Measurements from ENCODE around the gene DLAT. TPM values are rescaled to one million over a fixed set of nuclear protein-coding genes. Genes with fewer than 3 reads are reported as not detected.

The DLAT gene
- total RNA-seq, 1 donor from 2014 or later, result 34.2 TPM

DNA sequence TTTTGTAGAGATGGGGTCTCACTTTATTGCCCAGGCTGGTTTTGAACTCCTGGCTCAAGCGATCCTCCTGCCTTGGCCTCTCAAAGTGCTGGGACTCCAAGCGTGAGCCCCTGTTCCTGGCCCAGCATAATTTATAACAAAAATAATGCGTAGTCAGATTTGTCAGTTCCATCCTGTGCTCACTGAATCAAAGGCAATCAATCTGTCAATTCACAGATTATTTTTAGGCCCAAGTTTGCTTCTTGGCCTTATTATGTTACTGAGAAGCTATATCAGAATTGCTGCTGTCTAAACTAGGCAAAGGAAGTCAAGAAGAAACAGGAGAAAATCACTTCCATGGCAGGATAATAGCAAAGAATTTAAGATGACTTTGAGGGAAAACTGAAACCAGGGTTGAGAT, 8.7 kb downstream of the DLAT start:
- Histone ChIP-seq H3K4me3 (ENCODE audit: insufficient read depth, low read depth, low read length) (no peak overlapping the region), H3K27ac (ENCODE audit: low read depth, low read length) (no peak overlapping the region), H3K9ac (ENCODE audit: low read length) (no peak overlapping the region), H4K20me1 (ENCODE audit: insufficient read depth, low read length) (no peaks in the 10 kb centered on the region), H3K4me2 (ENCODE audit: low read length) (no peak overlapping the region), H3K9me3 (ENCODE audit: insufficient read depth, low read depth, low read length) (no peaks in the 10 kb centered on the region), H3K27me3 (ENCODE audit: insufficient read depth, low read length) (no peaks in the 10 kb centered on the region), H3K36me3 (ENCODE audit: insufficient read depth, low read length) (peaks cover 22% of the 10 kb centered on the region), H2AFZ (ENCODE audit: low read depth, low read length) (no peak overlapping the region), H3K79me2 (ENCODE audit: insufficient read depth, low read length) (no peaks in the 10 kb centered on the region), H3K4me1 (ENCODE audit: insufficient read depth, low read length) (no peaks in the 10 kb centered on the region)
- FAIRE-seq, result no peak
- DNase-seq (ENCODE audit: low read depth), result no peak
- H3K4me3 Mint-ChIP-seq (ENCODE audit: unreplicated experiment), result no peak overlapping the region
- no peak overlapping the region for H3K27ac Mint-ChIP-seq (ENCODE audit: unreplicated experiment)
- H3K9me3 Mint-ChIP-seq (ENCODE audit: unreplicated experiment), result no peaks in the 10 kb centered on the region
- peaks cover 13% of the 10 kb centered on the region for H3K36me3 Mint-ChIP-seq (ENCODE audit: low read depth, unreplicated experiment)
- no peaks in the 10 kb centered on the region for H3K27me3 Mint-ChIP-seq (ENCODE audit: low read depth, unreplicated experiment)
- no peaks in the 10 kb centered on the region for H3K4me1 Mint-ChIP-seq (ENCODE audit: low read depth, unreplicated experiment)
- TF ChIP-seq, protein P1, sequence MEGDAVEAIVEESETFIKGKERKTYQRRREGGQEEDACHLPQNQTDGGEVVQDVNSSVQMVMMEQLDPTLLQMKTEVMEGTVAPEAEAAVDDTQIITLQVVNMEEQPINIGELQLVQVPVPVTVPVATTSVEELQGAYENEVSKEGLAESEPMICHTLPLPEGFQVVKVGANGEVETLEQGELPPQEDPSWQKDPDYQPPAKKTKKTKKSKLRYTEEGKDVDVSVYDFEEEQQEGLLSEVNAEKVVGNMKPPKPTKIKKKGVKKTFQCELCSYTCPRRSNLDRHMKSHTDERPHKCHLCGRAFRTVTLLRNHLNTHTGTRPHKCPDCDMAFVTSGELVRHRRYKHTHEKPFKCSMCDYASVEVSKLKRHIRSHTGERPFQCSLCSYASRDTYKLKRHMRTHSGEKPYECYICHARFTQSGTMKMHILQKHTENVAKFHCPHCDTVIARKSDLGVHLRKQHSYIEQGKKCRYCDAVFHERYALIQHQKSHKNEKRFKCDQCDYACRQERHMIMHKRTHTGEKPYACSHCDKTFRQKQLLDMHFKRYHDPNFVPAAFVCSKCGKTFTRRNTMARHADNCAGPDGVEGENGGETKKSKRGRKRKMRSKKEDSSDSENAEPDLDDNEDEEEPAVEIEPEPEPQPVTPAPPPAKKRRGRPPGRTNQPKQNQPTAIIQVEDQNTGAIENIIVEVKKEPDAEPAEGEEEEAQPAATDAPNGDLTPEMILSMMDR (IDR thresholded peaks at IDR 0.05; ENCODE audit: insufficient read depth, low read depth, low read length), result no peak
- TF ChIP-seq EZH2 (IDR thresholded peaks at IDR 0.05; ENCODE audit: insufficient read depth, low read length), result no peak

DNA sequence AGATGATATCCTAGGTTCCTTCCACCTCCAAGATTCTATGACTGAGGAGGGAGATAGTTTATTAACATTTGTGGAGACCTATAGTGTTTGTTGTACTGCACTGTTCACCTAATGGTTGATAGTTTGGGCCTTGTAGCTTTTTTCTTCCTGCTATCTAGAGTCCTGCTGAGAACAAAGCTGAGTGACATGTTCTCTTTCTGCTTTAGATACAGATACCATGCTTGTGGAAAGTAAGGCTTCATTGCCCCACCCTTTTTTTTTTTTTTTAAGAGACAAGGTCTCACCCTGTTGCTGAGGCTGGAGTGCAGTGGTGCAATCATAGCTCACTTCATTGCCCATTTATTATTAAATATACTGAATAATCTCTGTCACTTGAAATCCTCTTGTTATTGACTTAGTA, 12.3 kb downstream of the DLAT start:
- H3K36me3 ChIP-seq (ENCODE audit: insufficient read depth, low read length), result peaks cover 21% of the 10 kb centered on the region
- H3K4me3 ChIP-seq (ENCODE audit: insufficient read depth, low read depth, low read length), result no peak overlapping the region
- no peak overlapping the region for H3K27ac Mint-ChIP-seq (ENCODE audit: unreplicated experiment)
- H3K79me2 ChIP-seq (ENCODE audit: insufficient read depth, low read length), result no peaks in the 10 kb centered on the region
- no peaks in the 10 kb centered on the region for H4K20me1 ChIP-seq (ENCODE audit: insufficient read depth, low read length)
- H3K27ac ChIP-seq (ENCODE audit: low read depth, low read length), result no peak overlapping the region
- no peak for FAIRE-seq
- peaks cover 5% of the 10 kb centered on the region for H3K4me1 ChIP-seq (ENCODE audit: insufficient read depth, low read length)
- H3K4me2 ChIP-seq (ENCODE audit: low read length), result no peak overlapping the region
- H3K27me3 Mint-ChIP-seq (ENCODE audit: low read depth, unreplicated experiment), result no peaks in the 10 kb centered on the region
- H3K36me3 Mint-ChIP-seq (ENCODE audit: low read depth, unreplicated experiment), result peaks cover 2% of the 10 kb centered on the region
- no peaks in the 10 kb centered on the region for H3K27me3 ChIP-seq (ENCODE audit: insufficient read depth, low read length)
- no peaks in the 10 kb centered on the region for H3K9me3 Mint-ChIP-seq (ENCODE audit: unreplicated experiment)
- peaks cover 12% of the 10 kb centered on the region for H3K4me1 Mint-ChIP-seq (ENCODE audit: low read depth, unreplicated experiment)
- TF ChIP-seq, protein P1 (IDR thresholded peaks at IDR 0.05; ENCODE audit: insufficient read depth, low read depth, low read length), result no peak
- TF ChIP-seq EZH2 (IDR thresholded peaks at IDR 0.05; ENCODE audit: insufficient read depth, low read length), result no peak
- DNase-seq (ENCODE audit: low read depth), result no peak
- no peaks in the 10 kb centered on the region for H3K9me3 ChIP-seq (ENCODE audit: insufficient read depth, low read depth, low read length)
- H3K4me3 Mint-ChIP-seq (ENCODE audit: unreplicated experiment), result no peak overlapping the region
- no peak overlapping the region for H2AFZ ChIP-seq (ENCODE audit: low read depth, low read length)
- H3K9ac ChIP-seq (ENCODE audit: low read length), result no peak overlapping the region

DNA sequence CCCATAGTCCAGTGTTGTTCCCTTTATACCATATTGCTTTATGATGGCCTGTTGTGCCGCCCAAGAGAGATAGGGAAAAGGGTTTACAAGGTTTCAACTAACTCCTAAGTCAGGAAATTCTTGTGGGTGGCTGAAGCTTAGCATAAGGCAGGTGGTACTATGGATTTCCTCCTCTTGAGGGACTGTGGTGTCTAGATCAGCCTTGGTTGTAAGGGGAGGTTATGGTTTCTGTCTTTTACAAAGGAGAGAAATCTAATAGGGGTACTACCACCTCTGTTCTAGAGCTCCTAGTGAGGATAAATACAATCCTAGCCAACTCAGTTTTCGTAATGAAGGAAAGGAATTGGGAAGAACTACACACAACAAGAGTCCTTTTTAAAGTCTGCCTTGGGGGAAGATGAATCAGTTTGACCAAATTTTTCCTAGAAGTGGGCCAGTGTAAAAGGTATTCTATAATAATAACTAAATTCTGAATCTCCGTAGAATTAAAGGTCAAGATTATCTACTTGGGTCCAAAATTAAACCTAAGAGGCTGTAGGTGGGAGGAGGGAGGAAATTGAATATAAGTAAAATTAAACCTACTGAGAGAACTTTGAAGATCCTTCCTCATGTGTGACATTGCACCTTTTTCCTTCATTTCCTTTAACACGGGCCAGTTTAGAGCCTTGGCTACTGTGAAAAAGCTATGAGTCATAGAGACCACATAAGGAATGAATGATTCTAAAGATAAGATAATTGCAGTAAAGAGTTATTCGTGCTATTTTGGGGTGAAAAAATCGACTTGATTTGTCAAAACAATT, 17.2 kb downstream of the DLAT start:
- H3K36me3 ChIP-seq (ENCODE audit: insufficient read depth, low read length), result peaks cover 18% of the 10 kb centered on the region
- H3K4me1 ChIP-seq (ENCODE audit: insufficient read depth, low read length), result peaks cover 10% of the 10 kb centered on the region
- no peak overlapping the region for H3K4me3 ChIP-seq (ENCODE audit: insufficient read depth, low read depth, low read length)
- H4K20me1 ChIP-seq (ENCODE audit: insufficient read depth, low read length), result no peaks in the 10 kb centered on the region
- no peak for TF ChIP-seq EZH2 (IDR thresholded peaks at IDR 0.05; ENCODE audit: insufficient read depth, low read length)
- TF ChIP-seq, protein P1 (IDR thresholded peaks at IDR 0.05; ENCODE audit: insufficient read depth, low read depth, low read length), result no peak
- Mint-ChIP-seq H3K9me3 (ENCODE audit: unreplicated experiment) (peaks cover 5% of the 10 kb centered on the region), H3K4me3 (ENCODE audit: unreplicated experiment) (peak overlapping the region; percentile 6), H3K27ac (ENCODE audit: unreplicated experiment) (peak overlapping the region; percentile 82), H3K27me3 (ENCODE audit: low read depth, unreplicated experiment) (no peaks in the 10 kb centered on the region), H3K36me3 (ENCODE audit: low read depth, unreplicated experiment) (peaks cover 15% of the 10 kb centered on the region), H3K4me1 (ENCODE audit: low read depth, unreplicated experiment) (peaks cover 16% of the 10 kb centered on the region)
- no peak overlapping the region for H2AFZ ChIP-seq (ENCODE audit: low read depth, low read length)
- no peaks in the 10 kb centered on the region for H3K9me3 ChIP-seq (ENCODE audit: insufficient read depth, low read depth, low read length)
- no peak overlapping the region for H3K9ac ChIP-seq (ENCODE audit: low read length)
- H3K4me2 ChIP-seq (ENCODE audit: low read length), result peak overlapping the region; percentile 12
- DNase-seq (ENCODE audit: low read depth) (peak; percentile 77), FAIRE-seq (no peak)
- H3K27ac ChIP-seq (ENCODE audit: low read depth, low read length), result peak overlapping the region; percentile 54
- no peaks in the 10 kb centered on the region for H3K27me3 ChIP-seq (ENCODE audit: insufficient read depth, low read length)
- no peaks in the 10 kb centered on the region for H3K79me2 ChIP-seq (ENCODE audit: insufficient read depth, low read length)

All from astrocyte (in vitro differentiated cells and primary cell).